ENCODE results near the gene PPP2R5E. TPM values are rescaled to one million over a fixed set of nuclear protein-coding genes. Genes with fewer than 3 reads are reported as not detected.
"Not testable (repeated sequence)": the region's sequence is repeated elsewhere in the genome, so short reads cannot be mapped to it uniquely, and the experiment has no call there.

PPP2R5E gene
- total RNA-seq, 4 donors from 2014 or later, result 16.8 to 23.7 (median 20.4) TPM

GRCh38 chr14:63542231-63542999 lies 762 bp downstream of the PPP2R5E start:
- Histone ChIP-seq H3K27me3 (no peaks in the 10 kb centered on the region), H3K9me3 (no peaks in the 10 kb centered on the region), H3K36me3 (peaks cover 24% of the 10 kb centered on the region), H3K27ac (peak overlapping the region; percentile 91), H3K4me3 (peak overlapping the region; percentile 99), H3K4me1 (peaks cover 23% of the 10 kb centered on the region)
- 1% methylated on average over 34 of the region's 46 CpGs for WGBS
- no peak for TF ChIP-seq CTCF (IDR thresholded peaks at IDR 0.05)
- TF ChIP-seq EP300 (IDR thresholded peaks at IDR 0.05), result no peak
- no peak for TF ChIP-seq POLR2A (IDR thresholded peaks at IDR 0.05)
- TF ChIP-seq POLR2AphosphoS5 (IDR thresholded peaks at IDR 0.05), result no peak
- DNase-seq (ENCODE audit: low spot score in 2 of 2), result peak; percentile 59 to 83

- no peak for TF ChIP-seq POLR2AphosphoS5 (IDR thresholded peaks at IDR 0.05)
- TF ChIP-seq POLR2A (IDR thresholded peaks at IDR 0.05), result no peak
- no peak for TF ChIP-seq CTCF (IDR thresholded peaks at IDR 0.05)
- no peak for TF ChIP-seq EP300 (IDR thresholded peaks at IDR 0.05)
- Histone ChIP-seq H3K27ac (no peak overlapping the region), H3K36me3 (peaks cover 41% of the 10 kb centered on the region), H3K4me1 (no peaks in the 10 kb centered on the region), H3K27me3 (no peaks in the 10 kb centered on the region), H3K4me3 (no peak overlapping the region), H3K9me3 (no peaks in the 10 kb centered on the region)
- DNase-seq (ENCODE audit: low spot score in 2 of 2), result no peak
These were observed 7.3 kb downstream of the PPP2R5E start for GRCh38 chr14:63535918-63536317.

- no peak for DNase-seq (ENCODE audit: low spot score in 2 of 2)
- TF ChIP-seq EP300 (IDR thresholded peaks at IDR 0.05) (no peak), POLR2A (IDR thresholded peaks at IDR 0.05) (no peak), CTCF (IDR thresholded peaks at IDR 0.05) (no peak), POLR2AphosphoS5 (IDR thresholded peaks at IDR 0.05) (no peak)
These were observed 9.7 kb downstream of the PPP2R5E start for GRCh38 chr14:63533474-63533873.

GRCh38 chr14:63524537-63525155 lies 18.5 kb downstream of the PPP2R5E start:
- peaks cover 7% of the 10 kb centered on the region for H3K36me3 ChIP-seq
- peaks cover 10% of the 10 kb centered on the region for H3K4me1 ChIP-seq
- no peak overlapping the region for H3K4me3 ChIP-seq
- DNase-seq (ENCODE audit: low spot score in 2 of 2), result no peak
- WGBS, result 84% methylated on average over 12 of the region's 12 CpGs
- no peak overlapping the region for H3K27ac ChIP-seq
- no peaks in the 10 kb centered on the region for H3K9me3 ChIP-seq
- TF ChIP-seq POLR2A (IDR thresholded peaks at IDR 0.05), result no peak
- TF ChIP-seq CTCF (IDR thresholded peaks at IDR 0.05), result no peak
- no peak for TF ChIP-seq POLR2AphosphoS5 (IDR thresholded peaks at IDR 0.05)
- H3K27me3 ChIP-seq, result no peaks in the 10 kb centered on the region

More at GRCh38 chr14:63533474-63533873, 9.7 kb downstream of the PPP2R5E start:
- Histone ChIP-seq H3K4me3 (no peak overlapping the region), H3K4me1 (no peaks in the 10 kb centered on the region), H3K9me3 (no peaks in the 10 kb centered on the region), H3K27ac (no peak overlapping the region), H3K36me3 (peaks cover 28% of the 10 kb centered on the region), H3K27me3 (no peaks in the 10 kb centered on the region)
- WGBS, result 94% methylated on average over 15 of the region's 15 CpGs

GRCh38 chr14:63523735-63524426 lies 19.3 kb downstream of the PPP2R5E start:
- Histone ChIP-seq H3K36me3 (peaks cover 7% of the 10 kb centered on the region), H3K27ac (no peak overlapping the region), H3K4me1 (peaks cover 10% of the 10 kb centered on the region), H3K9me3 (no peaks in the 10 kb centered on the region), H3K4me3 (no peak overlapping the region), H3K27me3 (no peaks in the 10 kb centered on the region)
- 69% methylated on average over 4 of the region's 4 CpGs for WGBS
- TF ChIP-seq POLR2A (IDR thresholded peaks at IDR 0.05) (no peak), CTCF (IDR thresholded peaks at IDR 0.05) (no peak), POLR2AphosphoS5 (IDR thresholded peaks at IDR 0.05) (no peak), EP300 (IDR thresholded peaks at IDR 0.05) (no peak)
- DNase-seq (ENCODE audit: low spot score in 2 of 2), result no peak

GRCh38 chr14:63522511-63522910 lies 20.7 kb downstream of the PPP2R5E start:
- not testable (repeated sequence) for H3K4me3 ChIP-seq; H3K36me3 ChIP-seq; H3K27ac ChIP-seq; DNase-seq (ENCODE audit: low spot score in 2 of 2); H3K9me3 ChIP-seq; H3K27me3 ChIP-seq
- peaks cover 13% of the 10 kb centered on the region for H3K4me1 ChIP-seq
- 98% methylated on average over 15 of the region's 41 CpGs for WGBS

Measured in suprapubic skin (tissue), 4 donors.